Muscle layer of colon (tissue), 2 donors: ENCODE data around the gene SPIN2A.
A peak's percentile ranks its signal among the peaks of the same experiment; 100 is the strongest.
"Not testable (repeated sequence)": the region's sequence is repeated elsewhere in the genome, so short reads cannot be mapped to it uniquely, and the experiment has no call there.

Source experiments
- H3K27ac ChIP-seq: one replicate; pipeline ENCODE4 v1.7.0; 2013; ENCODE audit warnings: low read depth, mild to moderate bottlenecking, low read length, moderate library complexity
- H3K27me3 ChIP-seq, 2 donors: one replicate each; pipeline ENCODE4 v1.7.0; 2013; ENCODE audit warnings: low read length in 2 of 2, mild to moderate bottlenecking in 2 of 2; ENCODE audit not compliant: insufficient read depth in 2 of 2, control insufficient read depth in 1 of 2
- H3K36me3 ChIP-seq: one replicate; pipeline ENCODE4 v1.7.0; 2013; ENCODE audit warnings: mild to moderate bottlenecking, low read length; ENCODE audit not compliant: insufficient read depth
- H3K4me1 ChIP-seq: one replicate; pipeline ENCODE4 v1.7.0; 2013; ENCODE audit warnings: mild to moderate bottlenecking, low read length; ENCODE audit not compliant: insufficient read depth
- H3K4me3 ChIP-seq, 2 donors: one replicate each; pipeline ENCODE4 v1.7.0; 2013; ENCODE audit warnings: low read length in 2 of 2, low read depth in 1 of 2, mild to moderate bottlenecking in 1 of 2, moderate library complexity in 1 of 2
- H3K9ac ChIP-seq: one replicate; pipeline ENCODE4 v1.7.0; 2013; ENCODE audit warnings: low read length
- H3K9me3 ChIP-seq: one replicate; pipeline ENCODE4 v1.7.0; 2013; ENCODE audit warnings: mild to moderate bottlenecking, low read length
- donor health status: abdominal sarcoma.
- donor health status: Adenocarcinoma of cecum.

The SPIN2A gene

DNA sequence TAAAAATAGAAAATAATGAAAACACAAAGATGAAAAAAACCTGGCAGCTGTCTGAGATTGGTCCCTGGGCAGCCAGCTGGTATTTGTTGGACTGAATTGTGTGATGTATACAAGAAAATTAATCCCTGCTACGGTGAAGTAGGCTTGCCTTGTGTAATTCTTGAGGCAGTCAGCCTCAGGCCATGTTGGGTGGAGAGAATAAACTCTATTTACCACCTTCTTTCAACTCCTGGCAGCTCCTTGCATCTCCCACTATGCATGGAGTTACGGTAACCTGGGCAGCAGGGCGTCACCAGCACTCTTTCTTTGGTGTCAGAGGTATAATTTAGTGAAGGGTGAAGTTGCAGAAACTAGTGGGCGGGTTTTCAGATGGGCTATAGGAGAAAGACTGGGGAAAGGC, 3.5 kb downstream of the SPIN2A start:
- H3K36me3 ChIP-seq: no peaks in the 10 kb centered on the region
- no peaks in the 10 kb centered on the region for H3K9me3 ChIP-seq
- no peaks in the 10 kb centered on the region for H3K27me3 ChIP-seq
- no peak overlapping the region for H3K27ac ChIP-seq
- H3K4me1 ChIP-seq: no peaks in the 10 kb centered on the region
- no peak overlapping the region for H3K9ac ChIP-seq
- no peak overlapping the region for H3K4me3 ChIP-seq

GRCh38 chrX:57133284-57133683, 3.9 kb downstream of the SPIN2A start:
- H3K9me3 ChIP-seq, H3K4me1 ChIP-seq, H3K27me3 ChIP-seq, H3K9ac ChIP-seq, H3K27ac ChIP-seq, H3K36me3 ChIP-seq, H3K4me3 ChIP-seq: not testable (repeated sequence)

DNA sequence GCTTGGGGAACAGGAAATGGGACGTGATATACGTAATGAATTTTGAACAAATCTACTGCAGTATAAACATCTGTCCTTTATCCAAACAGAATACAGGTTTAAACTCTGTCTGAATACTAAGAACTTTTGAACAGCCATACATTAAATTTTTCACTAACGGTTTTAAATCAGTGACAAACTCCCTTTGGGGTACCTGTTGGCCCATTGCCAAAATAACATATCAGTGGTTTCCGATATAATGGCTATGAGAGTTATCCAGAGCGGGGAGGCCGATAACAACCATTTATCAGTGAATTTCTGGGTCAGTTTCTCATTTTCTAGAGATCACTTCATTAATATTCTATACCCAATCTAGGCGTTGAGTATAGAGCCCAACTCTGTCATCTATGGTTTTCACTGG, 5.2 kb downstream of the SPIN2A start:
- H3K27me3 ChIP-seq: no peaks in the 10 kb centered on the region
- no peak overlapping the region for H3K9ac ChIP-seq
- no peaks in the 10 kb centered on the region for H3K4me1 ChIP-seq
- H3K9me3 ChIP-seq: no peaks in the 10 kb centered on the region
- no peak overlapping the region for H3K27ac ChIP-seq
- no peak overlapping the region for H3K4me3 ChIP-seq
- H3K36me3 ChIP-seq: no peaks in the 10 kb centered on the region

DNA sequence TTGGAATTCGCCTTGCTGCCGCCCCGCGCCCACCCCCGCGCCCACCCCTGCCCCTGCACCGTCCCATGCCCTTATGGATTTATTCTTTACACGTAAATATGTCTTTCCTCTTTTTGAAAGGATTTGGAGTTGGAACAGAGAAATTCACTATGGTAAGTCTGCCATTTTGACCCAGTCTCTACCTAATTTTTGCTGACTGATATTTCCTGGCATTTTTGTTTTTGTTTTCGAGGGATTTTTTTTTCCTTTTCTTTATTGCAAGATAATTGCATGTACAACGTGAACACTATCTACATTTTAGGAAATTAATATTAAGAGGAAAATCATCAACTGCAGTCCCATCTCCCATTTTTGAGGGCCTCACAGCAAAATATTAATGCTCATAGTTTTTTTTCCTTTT, 15.4 kb downstream of the SPIN2A start:
- Histone ChIP-seq H3K9ac (no peak overlapping the region), H3K4me3 (peak overlapping the region in 1 of 2 donors; percentile 49), H3K27me3 (no peaks in the 10 kb centered on the region), H3K9me3 (no peaks in the 10 kb centered on the region), H3K4me1 (no peaks in the 10 kb centered on the region), H3K27ac (no peak overlapping the region), H3K36me3 (no peaks in the 10 kb centered on the region)

GRCh38 chrX:57121162-57121755, 15.9 kb downstream of the SPIN2A start, which contains the start of gene SPIN2B:
SPIN2B (minus strand) TSS chrX:57121548.
- Histone ChIP-seq H3K9ac (no peak within 1 kb of the TSS), H3K4me1 (no peaks in the 10 kb centered on the region), H3K36me3 (no peaks in the 10 kb centered on the region), H3K27me3 (no peaks in the 10 kb centered on the region), H3K4me3 (peak within 1 kb of the TSS; percentile 49 to 64), H3K9me3 (no peaks in the 10 kb centered on the region), H3K27ac (peak within 1 kb of the TSS; percentile 44)

DNA sequence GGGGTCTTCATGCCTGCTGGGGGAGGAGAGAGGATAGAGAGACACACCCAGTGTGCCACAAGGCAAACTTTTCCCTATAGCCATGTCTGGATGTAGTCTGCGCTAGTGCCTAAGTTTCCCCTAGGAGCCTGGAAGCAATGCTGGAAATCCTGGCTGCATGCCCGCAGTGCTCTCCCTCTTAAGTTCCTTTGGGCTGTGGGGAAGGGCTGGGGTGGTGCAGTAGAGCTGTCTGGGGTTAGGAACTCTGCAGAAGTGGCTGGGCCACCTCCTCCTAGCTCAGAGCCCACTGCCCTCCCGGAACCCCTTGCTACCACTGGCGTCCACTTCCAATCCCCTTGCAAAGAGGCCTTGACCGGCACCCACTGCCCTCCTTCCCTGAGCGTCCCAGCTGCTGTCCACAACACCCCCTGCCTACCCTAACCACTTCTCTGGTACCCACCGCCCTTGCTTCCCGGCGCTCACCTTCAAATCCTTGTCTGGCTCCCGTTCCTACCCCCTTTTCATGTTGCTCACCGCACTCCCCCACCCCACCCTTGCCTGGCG, 16.5 kb downstream of the SPIN2A start:
- not testable (repeated sequence) for H3K36me3 ChIP-seq, H3K9ac ChIP-seq, H3K27me3 ChIP-seq, H3K4me1 ChIP-seq, H3K9me3 ChIP-seq
- Histone ChIP-seq H3K4me3 (peak overlapping the region; percentile 49 to 64), H3K27ac (peak overlapping the region; percentile 44)

GRCh38 chrX:57119416-57119815, 17.8 kb downstream of the SPIN2A start:
- Histone ChIP-seq H3K9ac (no peak overlapping the region), H3K36me3 (no peaks in the 10 kb centered on the region), H3K27me3 (no peaks in the 10 kb centered on the region), H3K9me3 (no peaks in the 10 kb centered on the region), H3K27ac (no peak overlapping the region), H3K4me3 (no peak overlapping the region), H3K4me1 (no peaks in the 10 kb centered on the region)

- not testable (repeated sequence) for H3K4me3 ChIP-seq, H3K9me3 ChIP-seq, H3K27me3 ChIP-seq, H3K36me3 ChIP-seq, H3K4me1 ChIP-seq, H3K9ac ChIP-seq, H3K27ac ChIP-seq
These were observed 19.6 kb downstream of the SPIN2A start for GRCh38 chrX:57117566-57117965.

- Histone ChIP-seq H3K4me1 (no peaks in the 10 kb centered on the region), H3K9me3 (no peaks in the 10 kb centered on the region), H3K9ac (no peak overlapping the region), H3K27ac (no peak overlapping the region), H3K36me3 (no peaks in the 10 kb centered on the region), H3K27me3 (no peaks in the 10 kb centered on the region), H3K4me3 (no peak overlapping the region)
These were observed 32.2 kb downstream of the SPIN2A start for GRCh38 chrX:57104921-57105398.

GRCh38 chrX:57104406-57104805, 32.8 kb downstream of the SPIN2A start:
- H3K27ac ChIP-seq: no peak overlapping the region
- no peak overlapping the region for H3K4me3 ChIP-seq
- H3K27me3 ChIP-seq: no peaks in the 10 kb centered on the region

DNA sequence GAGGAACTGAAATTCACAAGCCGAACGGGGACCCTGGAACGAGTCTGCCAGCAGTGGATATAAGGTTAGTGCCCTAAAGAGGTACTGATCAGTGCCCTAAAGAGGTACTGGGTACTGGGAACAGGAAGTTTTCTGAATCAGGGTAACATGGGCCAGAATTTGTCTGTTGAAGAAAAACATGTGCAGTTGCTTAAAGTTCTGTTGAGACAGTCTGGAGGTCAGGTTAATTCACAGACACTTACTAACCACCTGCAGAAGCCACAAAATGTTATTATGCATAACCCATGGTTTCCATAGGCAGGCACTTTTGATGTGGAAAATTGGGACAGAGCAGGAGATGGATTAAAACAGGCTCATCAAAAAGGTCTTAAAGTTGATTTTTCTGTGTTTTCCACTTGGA, 33.7 kb downstream of the SPIN2A start:
- Histone ChIP-seq H3K4me1 (no peaks in the 10 kb centered on the region), H3K9ac (no peak overlapping the region), H3K27me3 (no peaks in the 10 kb centered on the region), H3K36me3 (no peaks in the 10 kb centered on the region), H3K4me3 (no peak overlapping the region), H3K9me3 (no peaks in the 10 kb centered on the region), H3K27ac (no peak overlapping the region)

More at GRCh38 chrX:57104406-57104805, 32.8 kb downstream of the SPIN2A start:
- H3K4me1 ChIP-seq: no peaks in the 10 kb centered on the region
- no peak overlapping the region for H3K9ac ChIP-seq
- no peaks in the 10 kb centered on the region for H3K36me3 ChIP-seq
- H3K9me3 ChIP-seq: no peaks in the 10 kb centered on the region

DNA sequence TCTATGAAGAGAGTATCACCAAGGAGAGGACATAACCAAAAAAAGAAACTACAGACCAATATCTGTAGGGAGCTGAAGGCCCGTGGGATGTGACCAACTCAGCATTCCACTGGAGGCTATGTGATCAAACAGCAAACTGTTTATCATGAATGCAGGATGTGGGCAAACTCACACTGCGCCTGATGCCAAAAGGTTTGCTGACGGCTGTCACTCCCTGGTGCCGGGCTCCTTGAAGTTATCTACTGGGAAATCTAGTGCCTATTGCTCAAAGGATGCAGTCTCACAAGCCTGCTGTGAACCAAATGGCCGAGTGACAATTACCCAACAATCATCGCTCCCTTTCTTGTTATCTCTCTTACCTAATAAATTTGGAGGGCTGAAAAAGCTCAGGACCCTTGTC, 34.3 kb downstream of the SPIN2A start:
- not testable (repeated sequence) for H3K9ac ChIP-seq, H3K27me3 ChIP-seq, H3K9me3 ChIP-seq, H3K4me3 ChIP-seq, H3K27ac ChIP-seq, H3K36me3 ChIP-seq, H3K4me1 ChIP-seq
